ENCODE measurements around the gene VAMP3. TPM values are rescaled to one million over a fixed set of nuclear protein-coding genes. Genes with fewer than 3 reads are reported as not detected.

VAMP3 gene
- total and polyA plus RNA-seq, 7 donors: 35.0 to 71.6 (median 64.1) TPM

DNA sequence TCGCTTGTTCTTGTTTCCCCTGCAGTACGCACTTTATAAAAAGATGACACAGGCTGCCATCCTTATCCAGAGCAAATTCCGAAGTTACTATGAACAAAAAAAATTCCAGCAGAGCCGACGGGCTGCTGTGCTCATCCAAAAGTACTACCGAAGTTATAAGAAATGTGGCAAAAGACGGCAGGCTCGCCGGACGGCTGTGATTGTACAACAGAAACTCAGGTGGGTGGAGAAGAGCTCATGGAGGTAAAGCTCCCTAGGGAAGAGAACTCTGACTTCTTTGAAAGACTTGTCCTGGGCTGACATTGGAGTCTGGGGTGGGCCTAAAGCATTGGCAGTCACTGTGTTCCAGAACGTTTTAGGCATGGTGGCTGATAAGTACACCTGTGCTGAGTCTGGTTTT, 19.9 kb upstream of the VAMP3 start:
- ATAC-seq: no peak
- intact Hi-C loops (cut with DNase I): no loop called here
- WGBS, 3 donors: 91 to 93% (median 92%) methylated on average over 11 of the region's 11 CpGs
- H3K9me3 ChIP-seq: no peaks in the 10 kb centered on the region
- no peaks in the 10 kb centered on the region for H3K4me1 ChIP-seq
- TF ChIP-seq, protein P1, sequence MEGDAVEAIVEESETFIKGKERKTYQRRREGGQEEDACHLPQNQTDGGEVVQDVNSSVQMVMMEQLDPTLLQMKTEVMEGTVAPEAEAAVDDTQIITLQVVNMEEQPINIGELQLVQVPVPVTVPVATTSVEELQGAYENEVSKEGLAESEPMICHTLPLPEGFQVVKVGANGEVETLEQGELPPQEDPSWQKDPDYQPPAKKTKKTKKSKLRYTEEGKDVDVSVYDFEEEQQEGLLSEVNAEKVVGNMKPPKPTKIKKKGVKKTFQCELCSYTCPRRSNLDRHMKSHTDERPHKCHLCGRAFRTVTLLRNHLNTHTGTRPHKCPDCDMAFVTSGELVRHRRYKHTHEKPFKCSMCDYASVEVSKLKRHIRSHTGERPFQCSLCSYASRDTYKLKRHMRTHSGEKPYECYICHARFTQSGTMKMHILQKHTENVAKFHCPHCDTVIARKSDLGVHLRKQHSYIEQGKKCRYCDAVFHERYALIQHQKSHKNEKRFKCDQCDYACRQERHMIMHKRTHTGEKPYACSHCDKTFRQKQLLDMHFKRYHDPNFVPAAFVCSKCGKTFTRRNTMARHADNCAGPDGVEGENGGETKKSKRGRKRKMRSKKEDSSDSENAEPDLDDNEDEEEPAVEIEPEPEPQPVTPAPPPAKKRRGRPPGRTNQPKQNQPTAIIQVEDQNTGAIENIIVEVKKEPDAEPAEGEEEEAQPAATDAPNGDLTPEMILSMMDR (IDR thresholded peaks at IDR 0.05): no peak
- no peak for DNase-seq
- peaks cover 0 to 5% of the 10 kb centered on the region in 2 donors for H3K36me3 ChIP-seq (ENCODE audit: insufficient read depth in 1 of 2, low read depth in 1 of 2)
- H3K27ac ChIP-seq: no peak overlapping the region
- no peaks in the 10 kb centered on the region for H3K27me3 ChIP-seq (ENCODE audit: insufficient read depth in 3 of 3, low read length in 2 of 3)
- H3K4me3 ChIP-seq: no peak overlapping the region

DNA sequence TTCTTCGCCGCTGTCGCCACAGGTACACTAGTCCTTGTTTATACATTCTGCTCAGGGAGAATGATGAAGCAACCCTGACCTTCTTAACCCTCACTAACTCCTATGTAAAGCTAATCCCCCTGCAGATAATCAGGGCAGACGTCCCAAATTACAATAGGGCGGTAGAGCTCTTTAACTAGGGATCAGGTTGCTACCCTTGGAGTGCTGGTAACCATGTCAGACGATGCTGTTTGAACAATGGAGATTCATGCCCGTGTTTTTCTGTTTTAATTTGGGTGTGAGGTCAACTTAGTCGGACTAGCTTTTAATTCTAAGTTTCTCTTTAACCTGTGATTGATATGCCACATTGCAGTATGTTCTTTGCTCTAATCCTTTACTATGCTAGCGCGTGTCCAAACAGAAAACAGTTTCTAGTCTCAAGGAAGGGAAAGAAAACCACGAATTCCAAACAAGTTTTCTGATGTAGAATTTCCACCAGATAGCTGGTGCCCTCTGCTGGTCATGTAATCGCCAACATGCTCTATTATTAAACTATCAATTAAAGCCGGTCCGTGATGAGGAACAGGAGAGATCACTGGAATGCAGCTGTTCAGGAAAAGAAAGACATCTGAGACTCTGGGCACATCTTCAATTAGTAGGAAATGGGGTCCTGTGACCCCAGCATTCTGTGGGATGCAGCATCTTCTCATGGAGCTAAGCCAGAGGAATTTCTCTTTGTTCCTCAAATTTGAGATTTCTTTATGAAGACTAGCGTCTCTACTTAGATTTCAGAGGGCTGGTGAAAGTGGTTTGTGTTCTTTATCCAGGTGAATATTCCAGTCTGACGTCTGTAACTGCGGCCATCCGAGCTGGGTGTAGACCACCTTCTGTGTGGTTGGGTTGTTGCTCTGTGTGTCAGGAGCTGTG, 18.3 kb upstream of the VAMP3 start:
- ATAC-seq (peak in 3 of 4 donors; percentile 47 to 82 (median 62)), DNase-seq (peak in 1 of 2 donors; percentile 36)
- Histone ChIP-seq H3K27ac (no peak overlapping the region), H3K27me3 (ENCODE audit: insufficient read depth in 3 of 3, low read length in 2 of 3) (no peaks in the 10 kb centered on the region), H3K36me3 (ENCODE audit: insufficient read depth in 1 of 2, low read depth in 1 of 2) (no peaks in the 10 kb centered on the region), H3K4me3 (peak overlapping the region; percentile 51), H3K4me1 (no peaks in the 10 kb centered on the region), H3K9me3 (no peaks in the 10 kb centered on the region)
- TF ChIP-seq, protein P1 (IDR thresholded peaks at IDR 0.05): peak; percentile 85
- intact Hi-C loops (cut with DNase I): loop anchor here (1.0 to 2.0 kb wide), 2 partner anchors 85 to 86 kb away; no protein-coding TSS in a partner anchor
- 30 to 34% (median 34%) methylated on average over 18 of the region's 18 CpGs for WGBS, 3 donors

DNA sequence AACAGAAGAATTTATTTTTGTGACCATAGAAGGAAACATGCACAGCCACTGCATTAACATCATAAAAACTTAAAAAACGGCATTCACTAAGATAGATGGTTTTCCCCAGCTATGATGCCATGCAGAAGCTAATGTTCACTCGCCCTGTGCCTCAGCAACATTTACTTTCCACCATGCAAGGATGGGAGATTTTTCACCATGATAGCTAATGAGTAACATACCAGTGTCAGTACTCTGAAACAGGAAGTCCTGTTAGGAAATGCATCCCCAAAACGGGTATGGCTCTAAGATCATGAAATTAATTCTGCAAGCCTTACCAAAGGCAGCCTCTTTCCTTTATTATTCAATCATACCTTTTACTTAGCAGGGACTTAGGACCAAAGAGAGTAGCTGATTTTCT, 17.5 kb upstream of the VAMP3 start:
- no peak overlapping the region for H3K27ac ChIP-seq
- DNase-seq: no peak
- TF ChIP-seq, protein P1 (IDR thresholded peaks at IDR 0.05): no peak
- no peaks in the 10 kb centered on the region for H3K4me1 ChIP-seq
- H3K4me3 ChIP-seq: no peak overlapping the region
- ATAC-seq: no peak
- intact Hi-C loops (cut with DNase I): loop anchor here in 1 of 2 donors (2.0 kb wide), 1 partner anchor 87 kb away; no protein-coding TSS in a partner anchor
- 82 to 86% (median 83%) methylated on average over 3 of the region's 3 CpGs for WGBS, 3 donors
- H3K36me3 ChIP-seq (ENCODE audit: insufficient read depth in 1 of 2, low read depth in 1 of 2): no peaks in the 10 kb centered on the region
- H3K27me3 ChIP-seq (ENCODE audit: insufficient read depth in 3 of 3, low read length in 2 of 3): no peaks in the 10 kb centered on the region
- H3K9me3 ChIP-seq: no peaks in the 10 kb centered on the region

DNA sequence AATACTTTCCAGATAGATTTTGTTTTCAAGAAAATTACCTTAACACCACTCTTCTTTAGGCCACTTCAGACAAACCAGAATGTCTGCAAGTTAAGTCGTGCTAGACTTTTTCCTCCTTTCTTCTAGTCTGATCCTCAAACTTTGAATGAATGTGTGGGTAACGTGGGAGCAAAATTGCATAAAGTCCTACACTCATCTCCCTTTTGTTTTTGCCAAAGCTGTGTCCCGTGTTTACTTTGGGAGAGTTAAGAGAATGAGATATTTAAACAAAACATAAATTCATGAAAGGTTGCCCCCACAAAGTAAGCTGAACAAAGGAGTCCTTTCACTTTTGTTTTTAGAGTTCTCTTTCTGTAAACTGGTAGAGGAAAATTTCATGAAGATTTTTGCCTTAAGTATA, 16.9 kb upstream of the VAMP3 start:
- no peak overlapping the region for H3K4me3 ChIP-seq
- no peaks in the 10 kb centered on the region for H3K9me3 ChIP-seq
- ATAC-seq (no peak), DNase-seq (no peak)
- H3K4me1 ChIP-seq: no peaks in the 10 kb centered on the region
- 86% methylated on average over 3 of the region's 3 CpGs for WGBS, 3 donors
- H3K36me3 ChIP-seq (ENCODE audit: insufficient read depth in 1 of 2, low read depth in 1 of 2): no peaks in the 10 kb centered on the region
- intact Hi-C loops (cut with DNase I): no loop called here
- H3K27me3 ChIP-seq (ENCODE audit: insufficient read depth in 3 of 3, low read length in 2 of 3): no peaks in the 10 kb centered on the region
- H3K27ac ChIP-seq: no peak overlapping the region
- TF ChIP-seq, protein P1 (IDR thresholded peaks at IDR 0.05): no peak
